Keratinocyte (primary cell): ENCODE results near the gene NELL1. TPM values are rescaled to one million over a fixed set of nuclear protein-coding genes. Genes with fewer than 3 reads are reported as not detected.

Experiments
- DNase-seq: peaks from one replicate; pipeline ENCODE4 v3.0.0-alpha.2; 2011; ENCODE audit warnings: low read depth, missing footprints, low spot score
- FAIRE-seq: peaks from 2 replicates; lab custom pipeline; 2011; peaks lifted over from hg19 to GRCh38; lab: Jason Lieb, UNC
- H2AFZ ChIP-seq: 2 replicates; pipeline ENCODE4 v1.6.0; 2012; ENCODE audit warnings: low read length, control low read depth, inconsistent platforms; ENCODE audit not compliant: control insufficient read depth
- H3K27ac ChIP-seq: 2 replicates; pipeline ENCODE4 v1.5.1; 2011; ENCODE audit warnings: low read length; ENCODE audit not compliant: control insufficient read depth, insufficient read depth
- H3K27me3 ChIP-seq: 3 replicates; pipeline ENCODE4 v1.6.0; 2011; ENCODE audit warnings: low read length; ENCODE audit not compliant: control insufficient read depth, insufficient read depth; ENCODE audit errors: extremely low read depth
- H3K36me3 ChIP-seq, 2 experiments: 2 replicates in 1 of 2; 3 replicates in 1 of 2; pipeline ENCODE4 v1.5.1; 2011; ENCODE audit warnings: low read length in 2 of 2, mild to moderate bottlenecking in 1 of 2; ENCODE audit not compliant: control insufficient read depth in 2 of 2, insufficient read depth in 2 of 2; ENCODE audit errors: extremely low read depth in 1 of 2
- H3K4me1 ChIP-seq: 3 replicates; pipeline ENCODE4 v1.5.1; 2011; ENCODE audit warnings: low read length; ENCODE audit not compliant: control insufficient read depth, insufficient read depth; ENCODE audit errors: extremely low read depth
- H3K4me2 ChIP-seq: 3 replicates; pipeline ENCODE4 v1.6.0; 2011; ENCODE audit warnings: low read depth, low read length; ENCODE audit not compliant: control insufficient read depth, insufficient read depth; ENCODE audit errors: extremely low read depth
- H3K4me3 ChIP-seq, 3 experiments: fragments of 200-600 bp in 1 of 3; sonication (generic) in 1 of 3; 2 replicates in 2 of 3; 3 replicates in 1 of 3; pipeline ENCODE4 v1.5.1; 2011 to 2016; ENCODE audit warnings: low read length in 3 of 3, mild to moderate bottlenecking in 3 of 3, control low read depth in 2 of 3, inconsistent platforms in 1 of 3, low read depth in 1 of 3, mixed read lengths in 1 of 3, mixed run types in 1 of 3, moderate library complexity in 1 of 3; ENCODE audit not compliant: control insufficient read depth in 2 of 3, insufficient read depth in 2 of 3; ENCODE audit errors: extremely low read depth in 1 of 3
- H3K79me2 ChIP-seq: 2 replicates; pipeline ENCODE4 v1.6.0; 2012; ENCODE audit warnings: low read length; ENCODE audit not compliant: control insufficient read depth, insufficient read depth
- H3K9ac ChIP-seq: 3 replicates; pipeline ENCODE4 v1.6.0; 2011; ENCODE audit warnings: low read length; ENCODE audit not compliant: control insufficient read depth, insufficient read depth; ENCODE audit errors: extremely low read depth
- H3K9me1 ChIP-seq: 3 replicates; pipeline ENCODE4 v1.6.0; 2011; ENCODE audit warnings: low read length; ENCODE audit not compliant: control insufficient read depth, insufficient read depth; ENCODE audit errors: extremely low read depth
- H3K9me3 ChIP-seq: 2 replicates; pipeline ENCODE4 v1.5.1; 2012; ENCODE audit warnings: low read depth, low read length; ENCODE audit not compliant: control insufficient read depth
- H4K20me1 ChIP-seq: 3 replicates; pipeline ENCODE4 v1.6.0; 2011; ENCODE audit warnings: low read length; ENCODE audit not compliant: control insufficient read depth, insufficient read depth; ENCODE audit errors: extremely low read depth
- EZH2 ChIP-seq: IDR thresholded peaks from one replicate; pipeline ENCODE4 v1.6.1; 2012; ENCODE audit warnings: inconsistent platforms, mild to moderate bottlenecking, low read length, moderate library complexity
- dilution Hi-C: fragments of 300-500 bp; cut with MboI; formaldehyde crosslinking; loops from one replicate; pipeline ENCODE4 v1.7.0; 2020; ENCODE audit warnings: low sequenced_read_pairs; ENCODE audit not compliant: extremely low pct_ligation_motif_present
- polyA plus RNA-seq, 5 experiments: library from polyadenylated mRNA; depleted of rRNA in 3 of 5; stranded (reverse) in 3 of 5; stranded (forward) in 1 of 5; unstranded in 1 of 5; fragments of >200 nt; gene quantifications; 1 replicate in 1 of 5; 2 replicates in 3 of 5; 3 replicates in 1 of 5; pipeline versions ENCODE4 v1.2.1 to v1.2.3, GENCODE V29; 2011 to 2012; ENCODE audit warnings: missing spikeins in 2 of 5, low read depth in 1 of 5, low replicate concordance in 1 of 5
- TF ChIP-seq, protein P1 (sequence below), 3 experiments: IDR thresholded peaks in 1 of 3; conservative IDR thresholded peaks in 1 of 3; optimal IDR thresholded peaks in 1 of 3; 2 replicates in 2 of 3; 3 replicates in 1 of 3; pipeline versions ENCODE3 to v1.5.1; 2011; ENCODE audit warnings: low read length in 3 of 3, mild to moderate bottlenecking in 3 of 3, moderate library complexity in 2 of 3, control low read depth in 1 of 3, inconsistent platforms in 1 of 3; ENCODE audit not compliant: insufficient read depth in 2 of 3; ENCODE audit errors: extremely low read depth in 1 of 3

NELL1 gene
- polyA plus RNA-seq, 1 donor (not counting 4 experiments of a cell fraction or from before 2014, with no cell fraction given), result not detected

DNA sequence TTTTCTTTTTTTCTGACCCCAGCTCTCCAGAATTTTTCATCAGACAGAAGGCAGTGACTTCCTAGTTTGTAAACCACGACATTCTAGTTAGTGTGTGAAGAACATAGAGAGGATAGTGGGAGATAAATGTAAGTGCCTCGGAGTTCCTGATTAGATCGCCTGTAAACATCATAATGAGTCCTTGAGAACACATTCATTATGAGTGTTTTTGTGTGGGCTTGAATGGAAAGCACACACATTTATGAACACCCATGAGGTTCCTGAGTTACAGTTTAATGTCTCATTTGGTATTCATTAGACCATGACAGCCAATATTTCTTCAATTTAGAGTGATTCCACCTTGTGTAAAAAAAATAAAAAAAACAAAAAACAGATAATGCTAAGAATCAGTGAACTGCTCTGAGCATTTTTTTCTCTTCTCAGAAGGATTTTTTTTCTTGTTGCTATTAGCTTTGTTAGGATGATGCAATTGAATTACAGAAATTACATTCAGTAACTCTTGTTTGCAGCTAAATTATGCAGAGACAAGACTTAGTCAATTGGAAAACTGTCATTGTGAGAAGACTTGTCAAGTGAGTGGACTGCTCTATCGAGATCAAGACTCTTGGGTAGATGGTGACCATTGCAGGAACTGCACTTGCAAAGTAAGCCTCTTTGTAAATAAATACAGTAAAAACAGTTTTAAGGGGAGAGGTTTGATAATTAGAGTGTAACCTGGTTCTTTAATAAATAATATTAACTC lies 257.6 kb downstream of the NELL1 start:
- no peak for FAIRE-seq
- Histone ChIP-seq H3K4me2 (no peak overlapping the region), H3K4me3 (no peak overlapping the region), H3K27me3 (no peaks in the 10 kb centered on the region), H3K79me2 (no peaks in the 10 kb centered on the region), H3K9ac (no peak overlapping the region), H3K9me3 (no peaks in the 10 kb centered on the region), H3K4me1 (no peaks in the 10 kb centered on the region), H3K36me3 (no peaks in the 10 kb centered on the region), H3K27ac (no peak overlapping the region), H2AFZ (no peak overlapping the region), H3K9me1 (no peaks in the 10 kb centered on the region), H4K20me1 (no peaks in the 10 kb centered on the region)
- dilution Hi-C loops, result no loop called here
- TF ChIP-seq, protein P1, sequence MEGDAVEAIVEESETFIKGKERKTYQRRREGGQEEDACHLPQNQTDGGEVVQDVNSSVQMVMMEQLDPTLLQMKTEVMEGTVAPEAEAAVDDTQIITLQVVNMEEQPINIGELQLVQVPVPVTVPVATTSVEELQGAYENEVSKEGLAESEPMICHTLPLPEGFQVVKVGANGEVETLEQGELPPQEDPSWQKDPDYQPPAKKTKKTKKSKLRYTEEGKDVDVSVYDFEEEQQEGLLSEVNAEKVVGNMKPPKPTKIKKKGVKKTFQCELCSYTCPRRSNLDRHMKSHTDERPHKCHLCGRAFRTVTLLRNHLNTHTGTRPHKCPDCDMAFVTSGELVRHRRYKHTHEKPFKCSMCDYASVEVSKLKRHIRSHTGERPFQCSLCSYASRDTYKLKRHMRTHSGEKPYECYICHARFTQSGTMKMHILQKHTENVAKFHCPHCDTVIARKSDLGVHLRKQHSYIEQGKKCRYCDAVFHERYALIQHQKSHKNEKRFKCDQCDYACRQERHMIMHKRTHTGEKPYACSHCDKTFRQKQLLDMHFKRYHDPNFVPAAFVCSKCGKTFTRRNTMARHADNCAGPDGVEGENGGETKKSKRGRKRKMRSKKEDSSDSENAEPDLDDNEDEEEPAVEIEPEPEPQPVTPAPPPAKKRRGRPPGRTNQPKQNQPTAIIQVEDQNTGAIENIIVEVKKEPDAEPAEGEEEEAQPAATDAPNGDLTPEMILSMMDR (optimal IDR thresholded peaks at IDR 0.05 in 1 of 3, IDR thresholded peaks at IDR 0.05 in 1 of 3, conservative IDR thresholded peaks at IDR 0.05 in 1 of 3; ENCODE audit: extremely low read depth in 1 of 3, insufficient read depth in 2 of 3, low read length in 3 of 3), result no peak
- TF ChIP-seq EZH2, result no peak
- no peak for DNase-seq

DNA sequence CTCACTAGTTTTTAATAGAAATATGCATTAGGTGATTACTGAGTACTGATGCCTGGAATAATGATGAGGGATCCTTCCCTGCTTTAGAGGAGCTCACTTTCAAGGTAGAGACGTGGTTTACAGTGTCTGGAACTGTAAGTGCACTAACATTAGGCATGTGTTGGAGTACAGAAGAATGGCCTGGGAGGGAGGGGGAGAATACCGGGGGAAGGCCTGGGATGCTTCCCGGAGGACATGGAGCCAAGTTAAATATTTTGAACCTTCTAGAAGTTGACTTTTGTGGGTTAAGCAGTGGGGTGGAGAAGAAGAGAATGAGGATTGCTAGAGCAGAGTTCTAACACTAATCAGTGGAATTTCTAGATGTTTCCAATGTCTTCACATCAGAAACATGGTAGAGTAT lies 261.6 kb downstream of the NELL1 start:
- no peak overlapping the region for H2AFZ ChIP-seq
- H3K4me2 ChIP-seq, result no peak overlapping the region
- no peaks in the 10 kb centered on the region for H3K9me1 ChIP-seq
- H3K27ac ChIP-seq, result no peak overlapping the region
- no peaks in the 10 kb centered on the region for H3K27me3 ChIP-seq
- no peaks in the 10 kb centered on the region for H3K4me1 ChIP-seq
- no peaks in the 10 kb centered on the region for H3K79me2 ChIP-seq
- dilution Hi-C loops, result no loop called here
- H3K9ac ChIP-seq, result no peak overlapping the region
- no peaks in the 10 kb centered on the region for H4K20me1 ChIP-seq
- no peak overlapping the region for H3K4me3 ChIP-seq
- H3K9me3 ChIP-seq, result no peaks in the 10 kb centered on the region
- no peaks in the 10 kb centered on the region for H3K36me3 ChIP-seq
- no peak for DNase-seq
- no peak for TF ChIP-seq EZH2
- TF ChIP-seq, protein P1 (optimal IDR thresholded peaks at IDR 0.05 in 1 of 3, IDR thresholded peaks at IDR 0.05 in 1 of 3, conservative IDR thresholded peaks at IDR 0.05 in 1 of 3; ENCODE audit: extremely low read depth in 1 of 3, insufficient read depth in 2 of 3, low read length in 3 of 3), result no peak
- no peak for FAIRE-seq
